Immature natural killer cell (primary cell): Measurements from ENCODE around the gene ENTPD2. TPM values are rescaled to one million over a fixed set of nuclear protein-coding genes. Genes with fewer than 3 reads are reported as not detected.
A peak's percentile ranks its signal among the peaks of the same experiment; 100 is the strongest.
"Not testable (repeated sequence)": the region's sequence is repeated elsewhere in the genome, so short reads cannot be mapped to it uniquely, and the experiment has no call there.

Experiments used
- DNase-seq, 3 donors: peaks; one replicate each; pipeline ENCODE4 v3.0.0; 2022; ENCODE audit warnings: mixed read lengths in 1 of 3
- H3K27ac Mint-ChIP-seq, 6 donors: one replicate each; pipeline ENCODE4 v1.8.0; 2020; ENCODE audit warnings: mixed read lengths in 6 of 6, mild to moderate bottlenecking in 5 of 6, inconsistent platforms in 4 of 6, moderate library complexity in 3 of 6
- H3K27me3 Mint-ChIP-seq, 3 donors: one replicate each; pipeline ENCODE4 v1.8.0; 2020 to 2021; ENCODE audit warnings: low read depth in 3 of 3, mild to moderate bottlenecking in 3 of 3, mixed read lengths in 3 of 3, moderate library complexity in 3 of 3, inconsistent platforms in 1 of 3
- H3K36me3 Mint-ChIP-seq, 3 donors: one replicate each; pipeline ENCODE4 v1.8.0; 2020; ENCODE audit warnings: mixed read lengths in 3 of 3, inconsistent platforms in 2 of 3, mild to moderate bottlenecking in 2 of 3
- H3K4me1 Mint-ChIP-seq, 2 donors: one replicate each; pipeline ENCODE4 v1.8.0; 2020; ENCODE audit warnings: inconsistent platforms in 2 of 2, mild to moderate bottlenecking in 2 of 2, mixed read lengths in 2 of 2, moderate library complexity in 1 of 2
- H3K4me3 Mint-ChIP-seq, 5 donors: one replicate each; pipeline ENCODE4 v1.8.0; 2020; ENCODE audit warnings: mild to moderate bottlenecking in 5 of 5, mixed read lengths in 5 of 5, inconsistent platforms in 3 of 5, moderate library complexity in 3 of 5
- H3K9me3 Mint-ChIP-seq, 6 donors: one replicate each; pipeline ENCODE4 v1.8.0; 2020; ENCODE audit warnings: mild to moderate bottlenecking in 6 of 6, mixed read lengths in 6 of 6, inconsistent platforms in 4 of 6, moderate library complexity in 3 of 6
- polyA plus RNA-seq, 3 donors: library from polyadenylated mRNA; unstranded; fragments of 300-500 nt; fragmentation: Illumina TruSeq; gene quantifications; one replicate each; pipeline ENCODE4 v1.2.3, GENCODE V29; 2021

The ENTPD2 gene
- polyA plus RNA-seq, 3 donors from 2014 or later, result not detected

GRCh38 chr9:137039611-137040366 lies 14.1 kb downstream of the ENTPD2 start:
- Mint-ChIP-seq H3K4me1 (peaks cover 7 to 8% of the 10 kb centered on the region in 2 donors), H3K27ac (no peak overlapping the region), H3K4me3 (no peak overlapping the region), H3K36me3 (no peaks in the 10 kb centered on the region), H3K27me3 (peaks cover 1 to 20% (median 5%) of the 10 kb centered on the region in 3 donors), H3K9me3 (no peaks in the 10 kb centered on the region)
- no peak for DNase-seq

GRCh38 chr9:137038916-137039315 lies 14.9 kb downstream of the ENTPD2 start:
- Mint-ChIP-seq H3K36me3 (no peaks in the 10 kb centered on the region), H3K4me3 (no peak overlapping the region), H3K27me3 (peaks cover 0 to 17% (median 4%) of the 10 kb centered on the region in 3 donors), H3K4me1 (peaks cover 10 to 12% of the 10 kb centered on the region in 2 donors), H3K27ac (no peak overlapping the region), H3K9me3 (no peaks in the 10 kb centered on the region)
- no peak for DNase-seq

GRCh38 chr9:137037483-137037882 lies 16.4 kb downstream of the ENTPD2 start:
- no peak for DNase-seq
- Mint-ChIP-seq H3K36me3 (no peaks in the 10 kb centered on the region), H3K4me1 (peaks cover 24 to 26% of the 10 kb centered on the region in 2 donors), H3K4me3 (no peak overlapping the region), H3K27me3 (peaks cover 0 to 11% (median 2%) of the 10 kb centered on the region in 3 donors), H3K27ac (no peak overlapping the region), H3K9me3 (no peaks in the 10 kb centered on the region)

DNA sequence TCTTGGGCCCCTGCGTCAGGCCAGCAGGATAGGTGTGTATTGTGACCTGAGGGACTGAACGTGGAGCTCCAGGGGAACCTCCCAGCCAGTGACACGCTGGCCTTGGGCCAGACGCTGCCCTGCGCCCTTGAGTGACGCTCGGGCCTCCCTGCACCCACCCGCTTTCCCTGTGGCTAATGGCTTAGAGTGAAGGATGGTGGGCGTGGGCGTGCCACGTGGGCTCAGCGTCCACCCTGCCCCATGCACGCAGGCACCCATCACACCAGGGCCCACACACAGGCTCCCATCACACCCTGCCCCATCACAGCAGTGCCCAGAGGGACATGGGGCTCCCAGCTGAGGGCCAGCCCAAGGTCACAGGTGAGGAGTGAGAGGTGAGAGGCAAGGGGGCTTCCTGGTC lies 16.8 kb downstream of the ENTPD2 start:
- no peaks in the 10 kb centered on the region for H3K36me3 Mint-ChIP-seq
- H3K27ac Mint-ChIP-seq, result no peak overlapping the region
- DNase-seq, result no peak
- peaks cover 27 to 31% of the 10 kb centered on the region in 2 donors for H3K4me1 Mint-ChIP-seq
- H3K27me3 Mint-ChIP-seq, result peaks cover 0 to 11% (median 2%) of the 10 kb centered on the region in 3 donors
- H3K4me3 Mint-ChIP-seq, result no peak overlapping the region
- no peaks in the 10 kb centered on the region for H3K9me3 Mint-ChIP-seq

DNA sequence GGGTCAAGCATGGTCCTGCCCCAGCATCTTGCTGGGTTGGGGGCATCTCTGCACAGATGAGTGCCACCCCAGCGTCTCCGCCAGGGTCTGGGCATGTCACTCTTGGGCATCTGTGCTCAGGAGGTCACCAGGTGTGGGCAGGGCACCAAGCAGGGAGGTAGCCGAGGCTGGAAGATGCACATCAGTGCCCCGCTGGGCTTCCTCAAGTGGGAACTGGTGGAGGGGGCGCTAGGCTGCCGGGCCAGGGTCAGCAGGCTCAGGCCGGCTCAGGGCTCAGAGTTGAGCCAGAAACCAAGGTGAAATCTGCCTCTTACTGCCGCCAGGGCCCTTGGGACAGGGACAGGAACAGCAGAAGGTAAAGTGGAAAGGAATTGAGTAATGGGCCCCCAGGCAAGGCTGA lies 17.9 kb downstream of the ENTPD2 start:
- Mint-ChIP-seq H3K4me3 (no peak overlapping the region), H3K27me3 (peaks cover 2 to 11% (median 4%) of the 10 kb centered on the region in 3 donors), H3K36me3 (no peaks in the 10 kb centered on the region), H3K9me3 (no peaks in the 10 kb centered on the region), H3K27ac (no peak overlapping the region), H3K4me1 (peaks cover 33 to 37% of the 10 kb centered on the region in 2 donors)
- no peak for DNase-seq

- DNase-seq, result no peak
- peak overlapping the region in 1 of 5 donors; percentile 82 for H3K4me3 Mint-ChIP-seq
- H3K27me3 Mint-ChIP-seq, result peaks cover 7 to 16% (median 8%) of the 10 kb centered on the region in 3 donors
Measured at GRCh38 chr9:137035507-137035834, 18.4 kb downstream of the ENTPD2 start.

DNA sequence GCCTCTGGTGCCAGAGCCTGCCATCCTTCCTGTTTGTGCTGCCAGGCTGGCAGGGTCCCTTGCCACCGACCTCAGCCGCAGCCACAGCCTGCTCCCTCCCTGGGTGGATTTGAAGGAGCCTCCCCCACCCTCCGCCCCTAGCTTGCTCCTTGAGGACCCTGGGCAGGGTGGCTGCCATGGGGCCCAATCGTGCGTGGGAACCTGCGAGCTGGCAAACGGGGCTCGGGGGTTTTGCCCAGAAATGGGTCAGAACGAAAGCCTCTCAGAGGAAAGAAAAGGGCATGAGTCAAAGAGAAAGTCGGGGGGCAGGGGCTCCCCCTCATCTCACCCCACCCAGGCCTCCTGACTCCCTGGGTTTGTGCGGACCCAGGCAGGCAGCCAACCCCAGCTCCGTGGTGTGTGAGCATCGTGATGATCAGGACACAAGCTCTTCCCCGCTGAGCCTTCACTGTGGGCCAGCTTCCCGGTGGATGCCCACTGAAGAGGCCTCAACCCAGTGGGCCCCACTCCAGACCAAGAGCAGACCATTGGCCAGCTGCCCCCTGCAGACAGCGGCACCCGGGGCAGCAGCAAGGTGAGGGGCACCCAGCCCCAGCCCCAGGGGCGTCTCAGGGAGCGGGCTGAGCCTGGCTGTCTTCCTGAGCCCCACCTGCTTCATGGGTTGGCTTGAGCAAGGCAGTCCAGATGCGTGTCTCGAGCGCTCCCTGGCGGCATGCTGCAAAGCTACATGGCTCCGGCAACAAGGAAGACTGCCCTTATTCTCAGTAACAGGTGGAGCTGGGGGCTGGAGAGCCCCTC lies 19.0 kb downstream of the ENTPD2 start:
- DNase-seq, result peak; percentile 82 to 87 (median 87)
- Mint-ChIP-seq H3K4me3 (peak overlapping the region; percentile 67 to 83 (median 81)), H3K4me1 (peaks cover 43 to 44% of the 10 kb centered on the region in 2 donors), H3K27ac (peak overlapping the region; percentile 68 to 90 (median 86)), H3K36me3 (no peaks in the 10 kb centered on the region), H3K27me3 (peaks cover 7 to 19% (median 12%) of the 10 kb centered on the region in 3 donors), H3K9me3 (no peaks in the 10 kb centered on the region)

More at GRCh38 chr9:137035507-137035834, 18.4 kb downstream of the ENTPD2 start:
- Mint-ChIP-seq H3K4me1 (peaks cover 38 to 42% of the 10 kb centered on the region in 2 donors), H3K36me3 (no peaks in the 10 kb centered on the region), H3K9me3 (no peaks in the 10 kb centered on the region), H3K27ac (peak overlapping the region in 3 of 6 donors; percentile 72 to 87 (median 75))

GRCh38 chr9:137034039-137034708 lies 19.7 kb downstream of the ENTPD2 start:
- DNase-seq, result no peak
- H3K36me3 Mint-ChIP-seq, result no peaks in the 10 kb centered on the region
- peaks cover 50 to 52% of the 10 kb centered on the region in 2 donors for H3K4me1 Mint-ChIP-seq
- H3K27ac Mint-ChIP-seq, result peak overlapping the region; percentile 68 to 90 (median 86)
- H3K4me3 Mint-ChIP-seq, result peak overlapping the region; percentile 79 to 91 (median 85)
- no peaks in the 10 kb centered on the region for H3K9me3 Mint-ChIP-seq
- peaks cover 7 to 25% (median 12%) of the 10 kb centered on the region in 3 donors for H3K27me3 Mint-ChIP-seq

DNA sequence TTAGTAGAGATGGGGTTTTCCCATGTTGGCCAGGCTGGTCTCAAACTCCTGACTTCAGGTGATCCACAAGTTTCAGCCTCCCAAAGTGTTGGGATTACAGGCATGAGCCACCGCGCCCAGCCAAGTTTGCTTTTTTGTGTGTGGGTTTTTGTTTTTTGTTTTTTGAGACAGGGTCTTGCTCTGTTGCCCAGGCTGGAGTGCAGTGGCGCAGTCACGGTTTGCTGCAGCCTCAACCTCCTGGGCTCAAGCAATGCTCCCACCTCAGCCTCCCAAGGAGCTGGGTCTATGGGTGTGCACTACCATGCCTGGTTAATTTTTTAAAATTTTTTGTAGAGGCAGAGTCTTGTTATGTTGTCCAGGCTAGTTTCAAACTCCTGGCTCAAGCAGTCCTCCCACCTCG lies 20.4 kb downstream of the ENTPD2 start:
- H3K9me3 Mint-ChIP-seq, H3K36me3 Mint-ChIP-seq, DNase-seq: not testable (repeated sequence)
- Mint-ChIP-seq H3K27me3 (peaks cover 8 to 26% (median 16%) of the 10 kb centered on the region in 3 donors), H3K4me3 (peak overlapping the region; percentile 79 to 91 (median 85)), H3K27ac (peak overlapping the region in 5 of 6 donors; percentile 40 to 93 (median 88)), H3K4me1 (peaks cover 54 to 57% of the 10 kb centered on the region in 2 donors)

DNA sequence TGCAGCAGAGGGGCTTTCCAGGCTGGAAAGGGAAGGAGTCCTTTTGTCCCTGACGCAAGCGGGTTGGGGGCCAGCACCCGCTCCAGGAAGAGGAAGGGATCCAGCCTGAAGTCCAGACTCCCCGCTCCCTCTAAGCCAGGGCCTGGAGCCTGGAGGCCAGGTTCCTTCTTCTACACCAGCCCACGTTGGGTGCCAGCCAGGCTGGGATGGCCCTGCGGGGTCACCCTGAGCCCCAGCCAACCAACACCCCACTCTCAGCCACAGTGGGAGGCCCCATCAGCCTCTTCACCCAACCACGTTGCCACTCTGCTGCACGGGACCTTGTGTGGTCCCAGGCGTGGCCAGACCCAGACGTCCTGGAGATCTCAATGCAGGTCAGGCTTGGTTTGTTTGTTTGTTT lies 21.0 kb downstream of the ENTPD2 start:
- H3K9me3 Mint-ChIP-seq, result no peaks in the 10 kb centered on the region
- H3K27me3 Mint-ChIP-seq, result peaks cover 8 to 26% (median 13%) of the 10 kb centered on the region in 3 donors
- peak; percentile 41 to 59 (median 55) for DNase-seq
- peak overlapping the region; percentile 69 to 93 (median 88) for H3K27ac Mint-ChIP-seq
- peak overlapping the region; percentile 79 to 91 (median 85) for H3K4me3 Mint-ChIP-seq
- H3K36me3 Mint-ChIP-seq, result no peaks in the 10 kb centered on the region
- H3K4me1 Mint-ChIP-seq, result peaks cover 54 to 57% of the 10 kb centered on the region in 2 donors

GRCh38 chr9:137031904-137032640 lies 21.8 kb downstream of the ENTPD2 start, which contains the start of gene FUT7:
TSS of gene FUT7 (minus strand) at chr9:137032088. CDS start at chr9:137031991, 97 bp downstream.
- Mint-ChIP-seq H3K36me3 (no peaks in the 10 kb centered on the region), H3K27ac (peak within 1 kb of the TSS; percentile 89 to 98 (median 94)), H3K27me3 (peaks cover 8 to 25% (median 16%) of the 10 kb centered on the region in 3 donors), H3K9me3 (no peaks in the 10 kb centered on the region), H3K4me3 (peak within 1 kb of the TSS; percentile 88 to 91 (median 88)), H3K4me1 (peaks cover 57 to 61% of the 10 kb centered on the region in 2 donors)
- DNase-seq, result peak in 1 of 3 donors; percentile 39

DNA sequence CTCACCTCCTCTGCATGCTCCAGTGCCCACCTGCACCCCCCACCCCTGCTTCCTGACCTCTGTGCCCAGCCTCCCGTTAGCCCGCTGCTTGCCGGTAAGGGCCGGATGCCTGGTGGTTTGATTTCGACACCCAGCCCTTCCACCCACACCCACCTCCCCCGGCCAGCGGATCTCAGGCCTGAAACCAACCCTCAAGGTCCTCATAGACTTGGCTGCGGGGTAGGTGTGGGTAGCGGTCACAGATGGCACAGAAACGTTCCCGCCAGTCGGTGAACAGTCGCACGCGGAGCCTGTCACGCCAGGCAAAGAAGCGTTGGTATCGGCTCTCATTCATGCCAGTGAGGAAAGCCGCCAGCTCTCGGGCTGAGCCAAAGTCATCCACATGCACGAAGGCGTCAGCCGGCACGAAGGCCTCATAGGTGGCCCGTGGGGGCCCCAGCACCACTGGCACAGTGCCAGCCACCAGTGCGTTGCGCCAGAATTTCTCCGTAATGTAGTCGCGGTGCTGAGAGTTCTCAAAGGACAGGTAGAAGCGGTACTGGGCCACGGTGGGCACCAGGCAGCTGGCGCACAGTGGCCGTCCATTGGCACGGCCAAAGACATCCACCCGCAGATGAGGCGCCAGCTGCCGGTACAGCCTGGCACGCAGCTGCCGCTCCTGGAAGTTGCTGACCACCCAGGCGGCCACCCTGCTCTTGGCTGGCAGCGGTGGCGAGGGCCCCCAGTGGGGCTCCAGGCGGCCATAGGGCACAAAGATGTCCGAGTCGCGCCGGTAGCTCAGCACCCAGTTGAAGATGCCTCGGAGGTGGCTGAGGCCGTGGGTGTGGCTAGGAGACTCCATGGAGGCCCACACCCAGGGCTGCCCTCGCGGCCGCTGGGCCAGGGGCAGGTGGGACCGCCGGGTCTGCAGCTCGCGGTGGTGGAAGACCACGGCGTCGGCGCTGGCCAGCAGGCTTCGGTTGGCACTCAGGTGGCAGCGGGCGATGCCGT lies 23.0 kb downstream of the ENTPD2 start:
- DNase-seq, result peak; percentile 83 to 84 (median 83)
- no peaks in the 10 kb centered on the region for H3K9me3 Mint-ChIP-seq
- H3K4me3 Mint-ChIP-seq, result peak overlapping the region; percentile 88 to 91 (median 88)
- H3K4me1 Mint-ChIP-seq, result peaks cover 68% of the 10 kb centered on the region in 2 donors
- H3K27me3 Mint-ChIP-seq, result peaks cover 8 to 25% (median 16%) of the 10 kb centered on the region in 3 donors
- H3K36me3 Mint-ChIP-seq, result no peaks in the 10 kb centered on the region
- peak overlapping the region; percentile 89 to 98 (median 94) for H3K27ac Mint-ChIP-seq
